ENCODE measurements around the gene JUND. TPM values are rescaled to one million over a fixed set of nuclear protein-coding genes. Genes with fewer than 3 reads are reported as not detected.
A peak's percentile ranks its signal among the peaks of the same experiment; 100 is the strongest.

The JUND gene
- total and polyA plus RNA-seq, 2 donors from 2014 or later, result 117 to 181 TPM

GRCh38 chr19:18290302-18291018 lies 9.0 kb upstream of the JUND start:
- no peaks in the 10 kb centered on the region for H3K9me3 ChIP-seq (ENCODE audit: control insufficient read depth in 2 of 3, insufficient read depth in 1 of 3, low read length in 3 of 3)
- no peak for TF ChIP-seq CTCF (IDR thresholded peaks at IDR 0.05; ENCODE audit: borderline replicate concordance, extremely low read depth, insufficient read depth)
- intact Hi-C loops (cut with DNase I), result no loop called here
- no peaks in the 10 kb centered on the region for H3K36me3 ChIP-seq (ENCODE audit: control insufficient read depth in 2 of 3, insufficient read depth in 3 of 3, low read length in 3 of 3)
- peak overlapping the region in 1 of 3 donors; percentile 26 for H3K9ac ChIP-seq (ENCODE audit: low read length in 3 of 3)
- H3K4me1 ChIP-seq (ENCODE audit: control insufficient read depth in 2 of 3, insufficient read depth in 2 of 3, low read depth in 1 of 3, low read length in 3 of 3), result peaks cover 0 to 9% (median 8%) of the 10 kb centered on the region in 3 donors
- FAIRE-seq (no peak), DNase-seq (peak in 2 of 5 donors; percentile 73 to 77)
- no peaks in the 10 kb centered on the region for H3K27me3 ChIP-seq (ENCODE audit: control insufficient read depth, insufficient read depth, low read length)
- no peak overlapping the region for H3K4me3 ChIP-seq (ENCODE audit: low read length in 3 of 3)
- peak overlapping the region in 1 of 2 donors; percentile 71 for H3K27ac ChIP-seq (ENCODE audit: low read depth in 2 of 2, low read length in 2 of 2)

GRCh38 chr19:18289471-18290301 lies 8.3 kb upstream of the JUND start:
- H3K4me1 ChIP-seq (ENCODE audit: control insufficient read depth in 2 of 3, insufficient read depth in 2 of 3, low read depth in 1 of 3, low read length in 3 of 3), result peaks cover 0 to 9% (median 8%) of the 10 kb centered on the region in 3 donors

More at GRCh38 chr19:18289471-18290301, 8.3 kb upstream of the JUND start:
- no peak for DNase-seq
- Histone ChIP-seq H3K9ac (ENCODE audit: low read length in 3 of 3) (no peak overlapping the region), H3K4me3 (ENCODE audit: low read length in 3 of 3) (no peak overlapping the region), H3K36me3 (ENCODE audit: control insufficient read depth in 2 of 3, insufficient read depth in 3 of 3, low read length in 3 of 3) (no peaks in the 10 kb centered on the region), H3K9me3 (ENCODE audit: control insufficient read depth in 2 of 3, insufficient read depth in 1 of 3, low read length in 3 of 3) (no peaks in the 10 kb centered on the region), H3K27me3 (ENCODE audit: control insufficient read depth, insufficient read depth, low read length) (no peaks in the 10 kb centered on the region), H3K27ac (ENCODE audit: low read depth in 2 of 2, low read length in 2 of 2) (peak overlapping the region in 1 of 2 donors; percentile 71)
- no peak for FAIRE-seq
- intact Hi-C loops (cut with DNase I), result no loop called here
- TF ChIP-seq CTCF (IDR thresholded peaks at IDR 0.05; ENCODE audit: borderline replicate concordance, extremely low read depth, insufficient read depth), result no peak
